ENCODE data around the gene PRCD.

GRCh38 chr17:76549215-76549518, 9.3 kb downstream of the PRCD start:
- TF ChIP-seq CTCF (IDR thresholded peaks at IDR 0.05) (no peak), POLR2AphosphoS5 (IDR thresholded peaks at IDR 0.05) (no peak), EP300 (IDR thresholded peaks at IDR 0.05) (no peak), POLR2A (IDR thresholded peaks at IDR 0.05) (no peak)

All from stomach (tissue), 4 donors.